ENCODE results near the gene OR1N1. TPM values are rescaled to one million over a fixed set of nuclear protein-coding genes. Genes with fewer than 3 reads are reported as not detected.

Gene OR1N1
- total RNA-seq, 1 experiment from 2014 or later = not detected

GRCh38 chr9:122510502-122510901, 16.6 kb downstream of the OR1N1 start, which contains the start of gene OR1J2:
Gene OR1J2 (plus strand): TSS chr9:122510802. CDS start chr9:122510802, 0 bp downstream.
- DNase-seq (ENCODE audit: low read depth, low spot score) = no peak
- Histone ChIP-seq H3K36me3 (ENCODE audit: control insufficient read depth, insufficient read depth, low read length) (no peaks in the 10 kb centered on the region), H3K9me3 (ENCODE audit: control insufficient read depth, insufficient read depth, low read depth, low read length) (no peaks in the 10 kb centered on the region), H3K27ac (ENCODE audit: low read length) (no peak within 1 kb of the TSS), H3K27me3 (ENCODE audit: control insufficient read depth, insufficient read depth, low read length) (no peaks in the 10 kb centered on the region; the same call in 1 of the 2 replicates), H3K4me3 (ENCODE audit: low read depth in 2 of 2, low read length in 2 of 2) (no peak within 1 kb of the TSS), H3K4me1 (ENCODE audit: control insufficient read depth, insufficient read depth, low read length) (no peaks in the 10 kb centered on the region)
- ChIA-PET CTCF (no interaction called here), POLR2A (no interaction called here)
- ATAC-seq = no peak
- intact Hi-C loops (cut with micrococcal nuclease; ENCODE audit: unreplicated experiment) (no loop called here), in situ Hi-C loops (cut with HindIII; ENCODE audit: low pct_unique_long_range_greater_than_20kb, low sequenced_read_pairs) (no loop called here)
- no TSS peak for BruUV-seq (replicated peaks)
- TF ChIP-seq POLR2AphosphoS5 (IDR thresholded peaks at IDR 0.05; ENCODE audit: low read depth, low read length) (no peak), SIN3A (IDR thresholded peaks at IDR 0.05; ENCODE audit: borderline replicate concordance, insufficient read depth, low read depth, low read length) (no peak), TCF7L2 (IDR thresholded peaks at IDR 0.05; ENCODE audit: low read depth, low read length) (no peak), REST (IDR thresholded peaks at IDR 0.05; ENCODE audit: insufficient read depth in 1 of 2, low read depth in 2 of 2, low read length in 1 of 2) (no peak), CTCF (IDR thresholded peaks at IDR 0.05) (no peak)

GRCh38 chr9:122506964-122507363, 20.1 kb downstream of the OR1N1 start:
- intact Hi-C loops (cut with micrococcal nuclease; ENCODE audit: unreplicated experiment) (no loop called here), in situ Hi-C loops (cut with HindIII; ENCODE audit: low pct_unique_long_range_greater_than_20kb, low sequenced_read_pairs) (no loop called here)
- CTCF ChIA-PET = no interaction called here
- POLR2A ChIA-PET = no interaction called here
- no peak for DNase-seq (ENCODE audit: low read depth, low spot score)
- Histone ChIP-seq H3K36me3 (ENCODE audit: control insufficient read depth, insufficient read depth, low read length) (no peaks in the 10 kb centered on the region), H3K9me3 (ENCODE audit: control insufficient read depth, insufficient read depth, low read depth, low read length) (no peaks in the 10 kb centered on the region), H3K4me3 (ENCODE audit: low read depth in 2 of 2, low read length in 2 of 2) (no peak overlapping the region), H3K27me3 (ENCODE audit: control insufficient read depth, insufficient read depth, low read length) (no peaks in the 10 kb centered on the region; the same call in 1 of the 2 replicates), H3K4me1 (ENCODE audit: control insufficient read depth, insufficient read depth, low read length) (no peaks in the 10 kb centered on the region), H3K27ac (ENCODE audit: low read length) (no peak overlapping the region)
- no peak for ATAC-seq
- TF ChIP-seq POLR2AphosphoS5 (IDR thresholded peaks at IDR 0.05; ENCODE audit: low read depth, low read length) (no peak), CTCF (IDR thresholded peaks at IDR 0.05) (no peak), TCF7L2 (IDR thresholded peaks at IDR 0.05; ENCODE audit: low read depth, low read length) (no peak), REST (IDR thresholded peaks at IDR 0.05; ENCODE audit: insufficient read depth in 1 of 2, low read depth in 2 of 2, low read length in 1 of 2) (no peak), SIN3A (IDR thresholded peaks at IDR 0.05; ENCODE audit: borderline replicate concordance, insufficient read depth, low read depth, low read length) (no peak)
- no TSS peak for BruUV-seq (replicated peaks)

Measured in Panc1 (cell line).